ENCODE data around the gene TLCD4.

The TLCD4 gene

DNA sequence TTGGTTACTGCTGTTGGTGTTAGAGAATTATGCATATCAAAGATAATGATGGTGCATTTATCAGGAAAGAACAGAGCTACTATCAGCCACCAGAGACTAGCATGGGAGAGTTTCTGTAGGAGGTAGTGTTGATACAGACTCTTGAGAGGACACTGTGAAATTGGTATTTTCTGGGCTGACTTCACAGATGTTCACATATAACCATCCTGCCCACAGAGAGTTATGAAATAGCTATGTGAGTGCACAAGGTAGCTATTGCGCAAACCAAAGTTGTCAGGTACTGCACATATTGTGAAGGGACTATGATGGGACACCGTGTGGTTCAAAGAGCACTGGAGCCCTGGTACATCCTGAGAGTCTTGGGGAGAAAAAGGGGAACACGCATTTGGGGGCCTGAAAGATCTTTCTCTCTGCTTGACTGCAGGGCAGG lies 1.4 kb upstream of the TLCD4 start:
- H3K4me3 ChIP-seq (ENCODE audit: low read length), result no peak overlapping the region
- TF ChIP-seq, protein P1, sequence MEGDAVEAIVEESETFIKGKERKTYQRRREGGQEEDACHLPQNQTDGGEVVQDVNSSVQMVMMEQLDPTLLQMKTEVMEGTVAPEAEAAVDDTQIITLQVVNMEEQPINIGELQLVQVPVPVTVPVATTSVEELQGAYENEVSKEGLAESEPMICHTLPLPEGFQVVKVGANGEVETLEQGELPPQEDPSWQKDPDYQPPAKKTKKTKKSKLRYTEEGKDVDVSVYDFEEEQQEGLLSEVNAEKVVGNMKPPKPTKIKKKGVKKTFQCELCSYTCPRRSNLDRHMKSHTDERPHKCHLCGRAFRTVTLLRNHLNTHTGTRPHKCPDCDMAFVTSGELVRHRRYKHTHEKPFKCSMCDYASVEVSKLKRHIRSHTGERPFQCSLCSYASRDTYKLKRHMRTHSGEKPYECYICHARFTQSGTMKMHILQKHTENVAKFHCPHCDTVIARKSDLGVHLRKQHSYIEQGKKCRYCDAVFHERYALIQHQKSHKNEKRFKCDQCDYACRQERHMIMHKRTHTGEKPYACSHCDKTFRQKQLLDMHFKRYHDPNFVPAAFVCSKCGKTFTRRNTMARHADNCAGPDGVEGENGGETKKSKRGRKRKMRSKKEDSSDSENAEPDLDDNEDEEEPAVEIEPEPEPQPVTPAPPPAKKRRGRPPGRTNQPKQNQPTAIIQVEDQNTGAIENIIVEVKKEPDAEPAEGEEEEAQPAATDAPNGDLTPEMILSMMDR (IDR thresholded peaks at IDR 0.05; ENCODE audit: insufficient read depth, low read depth, low read length, missing control alignments), result no peak
- DNase-seq (ENCODE audit: low read depth), result peak; percentile 72

DNA sequence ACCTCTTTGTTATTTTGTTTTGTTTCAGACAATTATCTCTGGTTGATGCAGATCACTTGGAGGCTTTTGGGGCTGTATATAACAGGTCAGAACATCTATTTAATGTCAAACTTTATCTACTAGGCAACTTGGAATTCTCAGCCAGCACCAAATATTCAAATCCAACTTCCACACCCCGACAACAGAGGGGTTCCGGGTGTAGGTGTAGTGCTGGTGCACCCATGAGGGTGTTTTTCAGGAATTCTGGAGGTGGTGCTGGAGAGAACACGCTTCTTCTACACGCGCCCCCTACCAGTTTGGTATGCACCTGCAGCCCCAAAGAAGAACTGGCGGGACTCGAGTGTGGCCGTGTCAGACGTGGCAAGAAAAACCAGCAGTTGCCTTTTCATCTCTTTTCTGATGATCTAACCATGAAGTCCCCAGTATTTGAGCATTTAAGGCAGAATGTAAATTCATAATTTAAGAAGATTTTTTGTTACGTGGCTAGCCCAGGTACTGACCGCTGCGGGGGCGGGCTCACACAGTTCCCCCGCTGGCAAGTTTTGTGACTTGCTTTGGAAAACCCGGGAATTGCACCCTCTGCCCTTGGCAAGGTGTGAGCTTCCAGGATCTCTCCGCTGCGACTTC lies 462 bp upstream of the TLCD4 start:
- peak; percentile 41 for DNase-seq (ENCODE audit: low read depth)
- H3K4me3 ChIP-seq (ENCODE audit: low read length), result peak overlapping the region; percentile 45
- TF ChIP-seq, protein P1 (IDR thresholded peaks at IDR 0.05; ENCODE audit: insufficient read depth, low read depth, low read length, missing control alignments), result peak; percentile 51

DNA sequence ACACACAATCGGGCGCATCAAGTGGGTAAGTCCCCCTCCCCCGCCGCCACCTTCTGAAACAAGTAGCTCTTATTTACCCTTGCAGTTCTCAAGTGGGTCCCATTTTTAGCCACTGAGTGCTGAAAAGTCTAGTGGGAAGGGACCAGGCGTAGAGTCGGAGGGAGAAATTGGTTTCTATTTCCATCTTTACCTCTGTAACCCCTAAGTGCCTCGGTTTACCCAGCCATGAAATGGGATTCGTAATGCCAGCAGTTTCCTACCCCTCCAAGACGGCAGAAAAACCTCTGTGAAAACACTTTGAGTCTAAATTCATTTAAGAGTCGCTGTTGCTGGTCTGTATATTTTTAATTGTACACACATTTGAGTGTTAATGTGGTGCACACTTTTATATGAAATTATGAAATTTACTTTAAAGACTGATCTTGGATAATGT lies 928 bp downstream of the TLCD4 start:
- TF ChIP-seq, protein P1 (IDR thresholded peaks at IDR 0.05; ENCODE audit: insufficient read depth, low read depth, low read length, missing control alignments), result no peak
- H3K4me3 ChIP-seq (ENCODE audit: low read length), result peak overlapping the region; percentile 24
- DNase-seq (ENCODE audit: low read depth), result no peak

DNA sequence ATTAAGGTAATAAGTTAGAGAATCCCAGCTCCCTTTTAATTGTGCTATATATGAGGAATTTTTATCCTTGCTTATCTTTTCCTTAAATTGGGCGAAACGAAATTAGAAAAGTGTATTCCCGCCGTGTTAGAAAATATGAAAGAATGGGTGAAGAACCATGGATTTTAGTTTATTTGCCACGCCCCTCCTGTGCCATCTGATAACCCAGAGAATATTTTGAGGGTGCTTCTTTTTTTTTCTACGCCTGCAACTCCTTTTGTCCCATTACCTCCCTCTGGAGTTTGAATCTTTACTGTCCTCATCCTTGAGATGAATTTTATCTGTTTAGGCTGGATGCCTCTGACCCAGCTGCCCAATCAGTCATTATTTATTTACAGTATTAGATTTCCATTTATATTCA lies 1.6 kb downstream of the TLCD4 start:
- DNase-seq (ENCODE audit: low read depth), result no peak
- TF ChIP-seq, protein P1 (IDR thresholded peaks at IDR 0.05; ENCODE audit: insufficient read depth, low read depth, low read length, missing control alignments), result no peak
- no peak overlapping the region for H3K4me3 ChIP-seq (ENCODE audit: low read length)

DNA sequence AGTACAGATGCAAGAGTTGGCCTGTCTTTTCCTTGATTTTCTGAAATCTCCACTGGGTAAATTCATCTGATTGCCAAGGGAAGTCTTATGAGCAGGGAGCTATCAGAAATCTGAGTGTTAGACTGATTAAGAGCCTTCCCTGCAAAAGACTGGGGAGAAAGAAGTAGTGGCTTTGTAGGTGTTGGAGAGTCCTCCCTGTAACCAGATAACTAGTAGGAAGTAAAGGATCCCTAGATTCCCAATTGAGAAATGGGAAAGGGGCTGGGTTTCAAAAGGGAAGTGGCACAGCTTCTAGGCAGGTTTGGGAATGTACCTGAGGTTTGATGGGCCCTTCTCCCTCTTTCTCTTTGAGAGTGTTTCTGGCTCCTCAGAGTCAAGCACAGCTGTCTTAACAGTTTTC lies 2.1 kb downstream of the TLCD4 start:
- no peak overlapping the region for H3K4me3 ChIP-seq (ENCODE audit: low read length)
- no peak for DNase-seq (ENCODE audit: low read depth)
- TF ChIP-seq, protein P1 (IDR thresholded peaks at IDR 0.05; ENCODE audit: insufficient read depth, low read depth, low read length, missing control alignments), result no peak

DNA sequence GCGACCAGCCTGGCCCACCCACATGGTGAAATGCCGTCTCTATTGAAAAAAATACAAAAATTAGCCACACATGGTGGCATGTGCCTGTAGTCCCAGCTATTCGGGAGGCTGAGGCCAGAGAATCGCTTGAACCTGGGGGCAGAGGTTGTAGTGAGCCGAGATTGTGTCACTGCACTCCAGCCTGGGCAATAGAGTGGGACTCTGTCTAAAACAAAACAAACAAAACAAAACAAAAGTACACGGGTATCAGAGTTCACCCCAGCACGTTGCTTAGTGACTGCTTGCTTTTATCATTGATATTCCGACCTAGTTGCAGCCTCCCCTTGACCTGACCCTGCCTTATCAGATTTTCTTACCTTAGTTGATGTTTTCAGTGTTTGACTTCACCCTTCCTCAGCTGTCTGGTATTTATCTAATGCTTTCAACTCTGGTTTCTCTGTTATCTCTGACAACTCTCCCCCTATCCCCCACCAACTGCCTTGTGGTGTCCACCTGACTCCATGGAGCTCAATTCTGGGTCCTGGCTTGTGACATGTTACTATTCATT lies 5.1 kb downstream of the TLCD4 start:
- no peak overlapping the region for H3K4me3 ChIP-seq (ENCODE audit: low read length)
- DNase-seq (ENCODE audit: low read depth), result no peak
- TF ChIP-seq, protein P1 (IDR thresholded peaks at IDR 0.05; ENCODE audit: insufficient read depth, low read depth, low read length, missing control alignments), result no peak

DNA sequence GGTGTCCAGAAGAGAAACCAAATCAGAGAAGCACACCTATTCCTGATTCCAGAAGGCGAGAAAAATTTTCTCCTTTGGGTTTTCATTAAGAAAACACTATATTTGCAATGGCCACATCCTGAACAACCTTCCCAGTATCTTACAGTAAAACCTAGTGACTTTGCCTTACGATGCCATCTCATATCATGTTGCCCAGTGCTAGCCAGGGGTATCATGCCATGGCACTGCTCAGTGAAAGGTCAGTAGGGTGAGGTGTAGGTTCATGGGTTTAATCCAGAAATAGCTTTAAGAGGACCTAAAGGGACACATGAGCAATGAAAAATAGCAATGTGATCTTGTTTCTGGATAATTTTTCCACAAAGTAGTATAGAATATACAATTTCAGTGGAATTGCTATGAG lies 7.2 kb downstream of the TLCD4 start:
- DNase-seq (ENCODE audit: low read depth), result no peak
- H3K4me3 ChIP-seq (ENCODE audit: low read length), result no peak overlapping the region
- TF ChIP-seq, protein P1 (IDR thresholded peaks at IDR 0.05; ENCODE audit: insufficient read depth, low read depth, low read length, missing control alignments), result no peak

All from epithelial cell of esophagus (primary cell).